GM23338 (cell line): Measurements from ENCODE around the gene DLX4. TPM values are rescaled to one million over a fixed set of nuclear protein-coding genes. Genes with fewer than 3 reads are reported as not detected.

Experiments
- ATAC-seq: fragments of 200-7000 bp; cut with Tn5 transposase; 3 replicates; pipeline ENCODE4 v1.9.1; 2020
- DNase-seq: peaks from one replicate; pipeline ENCODE4 v3.0.0-alpha.2; 2015; ENCODE audit warnings: low spot score
- H2AFZ ChIP-seq: fragments of 200-600 bp; sonication (generic); 2 replicates; pipeline ENCODE4 v1.8.0; 2016; ENCODE audit warnings: antibody characterized with exemption, mild to moderate bottlenecking, moderate library complexity
- H3F3A ChIP-seq: fragments of 200-600 bp; sonication (generic); replicated peaks from 2 replicates; pipeline ENCODE4 v1.8.0; 2017; ENCODE audit warnings: antibody characterized with exemption, mixed run types, low read depth
- H3K27ac ChIP-seq: fragments of 200-600 bp; sonication (generic); 2 replicates; pipeline ENCODE4 v1.6.1; 2016; ENCODE audit warnings: low read depth
- H3K27me3 ChIP-seq: fragments of 200-600 bp; sonication (generic); 2 replicates; pipeline ENCODE4 v1.8.0; 2016; ENCODE audit warnings: mild to moderate bottlenecking, mixed run types, moderate library complexity; ENCODE audit not compliant: insufficient read depth
- H3K36me3 ChIP-seq: fragments of 200-600 bp; sonication (generic); 2 replicates; pipeline ENCODE4 v1.8.0; 2016; ENCODE audit warnings: mild to moderate bottlenecking; ENCODE audit not compliant: insufficient read depth
- H3K4me1 ChIP-seq: fragments of 200-600 bp; sonication (generic); 2 replicates; pipeline ENCODE4 v1.8.0; 2016; ENCODE audit warnings: mild to moderate bottlenecking, moderate library complexity; ENCODE audit not compliant: insufficient read depth
- H3K4me2 ChIP-seq: fragments of 200-600 bp; sonication (generic); 2 replicates; pipeline ENCODE4 v1.7.1; 2017; ENCODE audit warnings: mixed run types
- H3K4me3 ChIP-seq: fragments of 200-600 bp; sonication (generic); 2 replicates; pipeline ENCODE4 v1.6.1; 2016; ENCODE audit warnings: mixed run types
- H3K79me2 ChIP-seq: fragments of 200-600 bp; sonication (generic); replicated peaks from 2 replicates; pipeline ENCODE4 v1.8.0; 2017; ENCODE audit warnings: mild to moderate bottlenecking; ENCODE audit not compliant: insufficient read depth
- H3K9me2 ChIP-seq: fragments of 200-600 bp; sonication (generic); 2 replicates; pipeline ENCODE4 v1.8.0; 2017; ENCODE audit not compliant: insufficient read depth
- H4K20me1 ChIP-seq: fragments of 200-600 bp; sonication (generic); replicated peaks from 2 replicates; pipeline ENCODE4 v1.8.0; 2017; ENCODE audit warnings: mild to moderate bottlenecking; ENCODE audit not compliant: insufficient read depth
- H3K27ac Mint-ChIP-seq: 2 replicates; pipeline ENCODE4 v1.8.0; 2020; ENCODE audit warnings: inconsistent platforms, mild to moderate bottlenecking, moderate library complexity, mixed read lengths
- H3K27me3 Mint-ChIP-seq: 3 replicates; pipeline ENCODE4 v1.8.0; 2022; ENCODE audit warnings: low read depth, mild to moderate bottlenecking, moderate library complexity, mixed read lengths, inconsistent platforms; ENCODE audit not compliant: insufficient read depth, poor library complexity
- H3K36me3 Mint-ChIP-seq: 3 replicates; pipeline ENCODE4 v1.8.0; 2021; ENCODE audit warnings: low read depth, mild to moderate bottlenecking, inconsistent platforms, moderate library complexity, mixed read lengths
- H3K4me1 Mint-ChIP-seq: 3 replicates; pipeline ENCODE4 v1.8.0; 2020; ENCODE audit warnings: mild to moderate bottlenecking, inconsistent platforms, mixed read lengths
- H3K4me3 Mint-ChIP-seq: 3 replicates; pipeline ENCODE4 v1.8.0; 2021; ENCODE audit warnings: moderate library complexity, mild to moderate bottlenecking, inconsistent platforms, mixed read lengths
- H3K9me3 Mint-ChIP-seq: 3 replicates; pipeline ENCODE4 v1.8.0; 2020; ENCODE audit warnings: moderate library complexity, mild to moderate bottlenecking, inconsistent platforms, mixed read lengths
- CREB1 ChIP-seq: fragments of 250-450 bp; sonication (Bioruptor Pico); IDR thresholded peaks from 2 replicates; pipeline ENCODE4 v1.5.0; 2020; ENCODE audit warnings: low read depth, mild to moderate bottlenecking, moderate library complexity
- CTCF ChIP-seq, 2 experiments: fragments of 200-600 bp in 1 of 2; sonication (generic) in 1 of 2; conservative IDR thresholded peaks; 2 replicates each; pipeline versions ENCODE4 v1.5.1 to v1.6.1; 2016 to 2017; ENCODE audit warnings: antibody characterized with exemption in 2 of 2, low read depth in 2 of 2, mild to moderate bottlenecking in 2 of 2, moderate library complexity in 1 of 2
- EZH2 ChIP-seq: fragments of 200-600 bp; sonication (generic); IDR thresholded peaks from one replicate; pipeline ENCODE4 v1.8.0; 2017; ENCODE audit warnings: antibody characterized with exemption, mild to moderate bottlenecking, low read depth; ENCODE audit not compliant: unreplicated experiment
- JUNB ChIP-seq: IDR thresholded peaks from one replicate; pipeline ENCODE4 v1.6.1; 2016; ENCODE audit warnings: antibody characterized with exemption; ENCODE audit not compliant: unreplicated experiment
- ZNF114 ChIP-seq: fragments of 250-450 bp; sonication (Bioruptor Pico); IDR thresholded peaks from 2 replicates; pipeline ENCODE4 v1.5.0; 2020; ENCODE audit warnings: mild to moderate bottlenecking, moderate library complexity
- polyA plus RNA-seq: library from polyadenylated mRNA; unstranded; fragments of >200 nt; fragmentation: Nextera tagmentation; extraction: Ambion mirVana; gene quantifications from 2 replicates; pipeline ENCODE4 v1.2.1, GENCODE V29; 2016
- total RNA-seq: library from RNA; depleted of rRNA; stranded (reverse); fragments of >200 nt; shearing (Covaris generic); gene quantifications from 2 replicates; pipeline ENCODE4 v1.2.3, GENCODE V29; 2014
- TF ChIP-seq, protein P1 (sequence below): fragments of 250-450 bp; sonication (Bioruptor Pico); IDR thresholded peaks from 2 replicates; pipeline ENCODE4 v1.5.0; 2020; ENCODE audit warnings: mild to moderate bottlenecking, moderate library complexity

DLX4 gene
- total and polyA plus RNA-seq, 2 experiments from 2014 or later, result 0.10 to 0.79 TPM

DNA sequence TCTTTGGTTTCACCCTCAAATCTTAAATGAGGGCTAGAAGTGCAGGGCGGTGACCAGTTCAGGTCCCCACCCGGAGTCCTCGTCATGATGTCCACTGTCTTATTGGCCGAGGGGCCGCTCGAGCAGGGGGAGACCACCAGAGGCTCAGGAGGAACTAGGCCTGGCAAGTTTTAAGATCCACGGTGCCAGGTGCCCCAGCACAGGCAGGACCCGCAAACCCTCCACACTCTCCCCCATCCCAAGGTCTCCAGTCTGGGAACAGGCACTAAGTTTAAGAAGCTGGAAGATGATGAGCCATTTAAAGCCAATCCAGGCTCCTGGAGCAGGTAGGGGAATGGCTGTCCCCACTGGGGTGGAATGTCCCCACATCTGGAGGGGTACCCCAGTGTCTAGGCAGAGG is 21.9 kb downstream of the DLX4 start (continued):
- TF ChIP-seq CREB1 (CRISPR knock-in tag) (no peak), ZNF114 (no peak)

- Histone ChIP-seq H3K79me2 (no peaks in the 10 kb centered on the region), H2AFZ (no peak overlapping the region), H3K27ac (no peak overlapping the region), H3K4me2 (no peak overlapping the region), H3F3A (peaks cover 3% of the 10 kb centered on the region; the same call in 1 of the 2 replicates), H3K36me3 (no peaks in the 10 kb centered on the region), H3K4me1 (peaks cover 18% of the 10 kb centered on the region), H3K27me3 (peaks cover 100% of the 10 kb centered on the region), H4K20me1 (peaks cover 5% of the 10 kb centered on the region; the same call in 1 of the 2 replicates), H3K4me3 (no peak overlapping the region), H3K9me2 (no peaks in the 10 kb centered on the region)
- H3K4me3 Mint-ChIP-seq, result no peak overlapping the region
- H3K27me3 Mint-ChIP-seq, result peaks cover 81% of the 10 kb centered on the region
- DNase-seq (no peak), ATAC-seq (no peak)
- no peaks in the 10 kb centered on the region; the same call in 2 of the 3 replicates for H3K36me3 Mint-ChIP-seq
- no peaks in the 10 kb centered on the region; the same call in 2 of the 3 replicates for H3K9me3 Mint-ChIP-seq
- H3K4me1 Mint-ChIP-seq, result peaks cover 28% of the 10 kb centered on the region
- no peak overlapping the region for H3K27ac Mint-ChIP-seq
- no peak for TF ChIP-seq EZH2
- TF ChIP-seq CTCF (conservative IDR thresholded peaks at IDR 0.05; ENCODE audit: low read depth in 2 of 2), result no peak
- no peak for TF ChIP-seq JUNB
These were observed 22.4 kb downstream of the DLX4 start for GRCh38 chr17:49991409-49991808.

DNA sequence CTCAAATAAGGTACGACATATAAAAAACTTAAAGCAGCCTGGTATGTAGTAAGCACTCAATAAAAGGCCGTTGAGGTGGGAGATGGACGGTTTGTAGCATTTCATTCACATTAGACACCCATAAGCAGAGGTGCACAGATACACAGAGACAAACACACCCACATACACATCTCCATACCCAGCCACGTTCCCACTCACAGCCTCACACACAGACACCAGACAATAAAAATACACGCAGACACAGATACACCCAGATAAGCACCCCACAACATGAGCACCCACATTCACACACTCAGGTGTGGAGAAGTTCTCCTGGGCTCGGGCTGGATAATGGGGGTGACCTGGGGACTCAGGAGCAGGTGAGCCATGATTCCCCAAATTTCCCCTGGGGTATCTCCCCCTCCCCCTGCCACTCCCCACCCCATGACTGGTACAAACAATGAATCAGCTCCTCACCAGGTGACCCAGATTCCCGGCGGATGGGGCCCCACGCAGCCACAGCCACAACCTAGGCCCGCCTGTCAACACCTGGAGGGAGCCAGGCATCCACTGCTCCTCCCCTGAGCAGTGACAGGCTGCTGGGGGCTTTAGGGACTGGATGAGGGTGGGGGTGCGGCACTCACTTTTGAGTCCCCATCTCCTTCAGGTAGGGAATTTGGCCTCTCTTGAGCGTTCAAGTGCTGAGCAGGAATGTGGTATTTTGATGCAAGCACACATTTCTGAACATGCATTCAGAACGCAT is 23.4 kb downstream of the DLX4 start:
- Histone ChIP-seq H4K20me1 (peaks cover 5% of the 10 kb centered on the region; the same call in 1 of the 2 replicates), H3K4me1 (peaks cover 18% of the 10 kb centered on the region), H3K36me3 (no peaks in the 10 kb centered on the region), H3F3A (peaks cover 3% of the 10 kb centered on the region; the same call in 1 of the 2 replicates), H2AFZ (no peak overlapping the region), H3K27me3 (peaks cover 100% of the 10 kb centered on the region), H3K4me2 (peak overlapping the region; percentile 95), H3K79me2 (no peaks in the 10 kb centered on the region), H3K9me2 (no peaks in the 10 kb centered on the region), H3K27ac (no peak overlapping the region), H3K4me3 (peak overlapping the region; percentile 66)
- Mint-ChIP-seq H3K27ac (no peak overlapping the region), H3K4me1 (peaks cover 30% of the 10 kb centered on the region), H3K27me3 (peaks cover 86% of the 10 kb centered on the region), H3K36me3 (no peaks in the 10 kb centered on the region; the same call in 2 of the 3 replicates), H3K4me3 (peak overlapping the region; percentile 61), H3K9me3 (no peaks in the 10 kb centered on the region; the same call in 2 of the 3 replicates)
- DNase-seq (peak; percentile 37), ATAC-seq (no peak)
- TF ChIP-seq EZH2, result no peak
- TF ChIP-seq ZNF114, result no peak
- TF ChIP-seq JUNB, result no peak
- TF ChIP-seq, protein P1, sequence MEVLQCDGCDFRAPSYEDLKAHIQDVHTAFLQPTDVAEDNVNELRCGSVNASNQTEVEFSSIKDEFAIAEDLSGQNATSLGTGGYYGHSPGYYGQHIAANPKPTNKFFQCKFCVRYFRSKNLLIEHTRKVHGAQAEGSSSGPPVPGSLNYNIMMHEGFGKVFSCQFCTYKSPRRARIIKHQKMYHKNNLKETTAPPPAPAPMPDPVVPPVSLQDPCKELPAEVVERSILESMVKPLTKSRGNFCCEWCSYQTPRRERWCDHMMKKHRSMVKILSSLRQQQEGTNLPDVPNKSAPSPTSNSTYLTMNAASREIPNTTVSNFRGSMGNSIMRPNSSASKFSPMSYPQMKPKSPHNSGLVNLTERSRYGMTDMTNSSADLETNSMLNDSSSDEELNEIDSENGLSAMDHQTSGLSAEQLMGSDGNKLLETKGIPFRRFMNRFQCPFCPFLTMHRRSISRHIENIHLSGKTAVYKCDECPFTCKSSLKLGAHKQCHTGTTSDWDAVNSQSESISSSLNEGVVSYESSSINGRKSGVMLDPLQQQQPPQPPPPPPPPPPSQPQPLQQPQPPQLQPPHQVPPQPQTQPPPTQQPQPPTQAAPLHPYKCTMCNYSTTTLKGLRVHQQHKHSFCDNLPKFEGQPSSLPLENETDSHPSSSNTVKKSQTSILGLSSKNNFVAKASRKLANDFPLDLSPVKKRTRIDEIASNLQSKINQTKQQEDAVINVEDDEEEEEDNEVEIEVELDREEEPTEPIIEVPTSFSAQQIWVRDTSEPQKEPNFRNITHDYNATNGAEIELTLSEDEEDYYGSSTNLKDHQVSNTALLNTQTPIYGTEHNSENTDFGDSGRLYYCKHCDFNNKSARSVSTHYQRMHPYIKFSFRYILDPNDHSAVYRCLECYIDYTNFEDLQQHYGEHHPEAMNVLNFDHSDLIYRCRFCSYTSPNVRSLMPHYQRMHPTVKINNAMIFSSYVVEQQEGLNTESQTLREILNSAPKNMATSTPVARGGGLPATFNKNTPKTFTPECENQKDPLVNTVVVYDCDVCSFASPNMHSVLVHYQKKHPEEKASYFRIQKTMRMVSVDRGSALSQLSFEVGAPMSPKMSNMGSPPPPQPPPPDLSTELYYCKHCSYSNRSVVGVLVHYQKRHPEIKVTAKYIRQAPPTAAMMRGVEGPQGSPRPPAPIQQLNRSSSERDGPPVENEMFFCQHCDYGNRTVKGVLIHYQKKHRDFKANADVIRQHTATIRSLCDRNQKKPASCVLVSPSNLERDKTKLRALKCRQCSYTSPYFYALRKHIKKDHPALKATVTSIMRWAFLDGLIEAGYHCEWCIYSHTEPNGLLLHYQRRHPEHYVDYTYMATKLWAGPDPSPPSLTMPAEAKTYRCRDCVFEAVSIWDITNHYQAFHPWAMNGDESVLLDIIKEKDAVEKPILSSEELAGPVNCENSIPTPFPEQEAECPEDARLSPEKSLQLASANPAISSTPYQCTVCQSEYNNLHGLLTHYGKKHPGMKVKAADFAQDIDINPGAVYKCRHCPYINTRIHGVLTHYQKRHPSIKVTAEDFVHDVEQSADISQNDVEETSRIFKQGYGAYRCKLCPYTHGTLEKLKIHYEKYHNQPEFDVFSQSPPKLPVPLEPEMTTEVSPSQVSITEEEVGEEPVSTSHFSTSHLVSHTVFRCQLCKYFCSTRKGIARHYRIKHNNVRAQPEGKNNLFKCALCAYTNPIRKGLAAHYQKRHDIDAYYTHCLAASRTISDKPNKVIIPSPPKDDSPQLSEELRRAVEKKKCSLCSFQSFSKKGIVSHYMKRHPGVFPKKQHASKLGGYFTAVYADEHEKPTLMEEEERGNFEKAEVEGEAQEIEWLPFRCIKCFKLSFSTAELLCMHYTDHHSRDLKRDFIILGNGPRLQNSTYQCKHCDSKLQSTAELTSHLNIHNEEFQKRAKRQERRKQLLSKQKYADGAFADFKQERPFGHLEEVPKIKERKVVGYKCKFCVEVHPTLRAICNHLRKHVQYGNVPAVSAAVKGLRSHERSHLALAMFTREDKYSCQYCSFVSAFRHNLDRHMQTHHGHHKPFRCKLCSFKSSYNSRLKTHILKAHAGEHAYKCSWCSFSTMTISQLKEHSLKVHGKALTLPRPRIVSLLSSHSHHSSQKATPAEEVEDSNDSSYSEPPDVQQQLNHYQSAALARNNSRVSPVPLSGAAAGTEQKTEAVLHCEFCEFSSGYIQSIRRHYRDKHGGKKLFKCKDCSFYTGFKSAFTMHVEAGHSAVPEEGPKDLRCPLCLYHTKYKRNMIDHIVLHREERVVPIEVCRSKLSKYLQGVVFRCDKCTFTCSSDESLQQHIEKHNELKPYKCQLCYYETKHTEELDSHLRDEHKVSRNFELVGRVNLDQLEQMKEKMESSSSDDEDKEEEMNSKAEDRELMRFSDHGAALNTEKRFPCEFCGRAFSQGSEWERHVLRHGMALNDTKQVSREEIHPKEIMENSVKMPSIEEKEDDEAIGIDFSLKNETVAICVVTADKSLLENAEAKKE (CRISPR knock-in tag), result no peak
- TF ChIP-seq CREB1 (CRISPR knock-in tag), result no peak
